HAP-1 (cell line): ENCODE data around the gene PRPSAP2.

Experiments
- DNase-seq, 2 experiments: peaks; one replicate each; pipeline ENCODE4 v3.0.0-alpha.2; 2016 to 2020; ENCODE audit warnings: low spot score in 2 of 2
- H3K27me3 ChIP-seq: fragments of 250-450 bp; sonication (Bioruptor Pico); 2 replicates; pipeline ENCODE4 v1.5.1; 2020; ENCODE audit warnings: low read depth, mild to moderate bottlenecking, moderate library complexity
- H3K36me3 ChIP-seq: fragments of 250-450 bp; sonication (Bioruptor Pico); replicated peaks from 2 replicates; pipeline ENCODE4 v1.5.1; 2020; ENCODE audit warnings: mild to moderate bottlenecking
- H3K4me1 ChIP-seq: fragments of 250-450 bp; sonication (Bioruptor Pico); 2 replicates; pipeline ENCODE4 v1.5.1; 2020; ENCODE audit warnings: mild to moderate bottlenecking
- H3K4me3 ChIP-seq: fragments of 250-450 bp; sonication (Bioruptor Pico); 2 replicates; pipeline ENCODE4 v1.5.1; 2020; ENCODE audit warnings: mild to moderate bottlenecking, moderate library complexity
- H3K9me3 ChIP-seq: fragments of 250-450 bp; sonication (Bioruptor Pico); 2 replicates; pipeline ENCODE4 v1.5.1; 2020; ENCODE audit warnings: mild to moderate bottlenecking, moderate library complexity
- in situ Hi-C: fragments of 300-500 bp; cut with MboI; formaldehyde crosslinking; loops from 3 replicates; pipeline ENCODE4 v1.14.3; 2020; ENCODE audit warnings: low sequenced_read_pairs, inconsistent platforms, mixed read lengths

The PRPSAP2 gene

DNA sequence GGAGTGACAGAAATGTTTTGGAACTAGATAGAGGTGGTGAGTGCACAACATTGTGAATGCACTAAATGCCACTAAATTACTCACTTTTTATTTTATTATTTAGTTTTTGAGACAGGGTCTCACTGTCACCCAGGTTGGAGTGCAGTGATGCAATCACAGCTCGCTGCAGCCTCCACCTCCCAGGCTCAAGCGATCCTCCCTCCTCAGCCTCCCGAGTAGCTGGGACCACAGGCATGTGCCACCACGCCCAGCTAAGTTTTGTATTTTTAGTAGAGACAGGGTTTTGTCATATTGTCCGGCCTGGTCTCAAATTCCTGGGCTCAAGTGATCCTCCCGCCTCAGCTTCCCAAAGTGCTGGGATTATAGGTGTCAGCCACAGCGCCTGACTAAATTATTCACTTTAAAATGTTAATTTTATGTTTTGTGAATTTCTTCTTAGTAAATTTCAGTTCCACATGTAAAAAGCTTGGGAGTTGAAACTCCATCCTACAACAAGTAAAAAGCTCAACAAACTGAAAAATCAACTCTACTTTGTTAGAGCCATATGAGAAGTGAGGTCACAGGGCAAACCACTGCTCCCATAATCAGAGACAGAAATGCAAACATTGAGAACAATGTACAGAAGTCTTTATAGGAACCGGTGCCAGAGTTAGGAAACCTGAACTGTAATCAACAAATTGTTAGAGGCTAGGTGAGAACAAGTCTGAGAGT, 80.2 kb downstream of the PRPSAP2 start:
- in situ Hi-C loops = no loop called here

DNA sequence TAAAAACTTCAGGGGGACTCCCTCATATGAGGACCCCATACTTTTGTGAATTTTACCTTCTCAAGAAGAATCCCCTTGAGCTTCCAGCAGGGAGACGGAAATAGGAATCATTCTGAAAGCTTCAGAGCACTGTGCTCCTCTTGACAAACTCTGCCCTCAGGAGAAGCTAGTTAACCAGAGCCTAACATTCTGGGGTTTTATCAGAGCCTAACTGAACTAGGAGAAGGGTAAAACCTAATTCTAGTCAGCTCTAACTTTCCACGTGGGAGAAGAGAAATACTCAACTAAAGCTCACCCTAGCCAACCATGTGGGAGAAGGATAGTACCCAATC, 80.7 kb downstream of the PRPSAP2 start:
- in situ Hi-C loops = no loop called here
- no peaks in the 10 kb centered on the region for H3K27me3 ChIP-seq
- no peaks in the 10 kb centered on the region for H3K9me3 ChIP-seq

More for the DNA sequence above, 80.2 kb downstream of the PRPSAP2 start:
- H3K36me3 ChIP-seq = no peaks in the 10 kb centered on the region
- no peaks in the 10 kb centered on the region for H3K27me3 ChIP-seq
- H3K9me3 ChIP-seq = no peaks in the 10 kb centered on the region
- H3K4me1 ChIP-seq = no peaks in the 10 kb centered on the region
- H3K4me3 ChIP-seq = no peak overlapping the region
- DNase-seq = no peak

DNA sequence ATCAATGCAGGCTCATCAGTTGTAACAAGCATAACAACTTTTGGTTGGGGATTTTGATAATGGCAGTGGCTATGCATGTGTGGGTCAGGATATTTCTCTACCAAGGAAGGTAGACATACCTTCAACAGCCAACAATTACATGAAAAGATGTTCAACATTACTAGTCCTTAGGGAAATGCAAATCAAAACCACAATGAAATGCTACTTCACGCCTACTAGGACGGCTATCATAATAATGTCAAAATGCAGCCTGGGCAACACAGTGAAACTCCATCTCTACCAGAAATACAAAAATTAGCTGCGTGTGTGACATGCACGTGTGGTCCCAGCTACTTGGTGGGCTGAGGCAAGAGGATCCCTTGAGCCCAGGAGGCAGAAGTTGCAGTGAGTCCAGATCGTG, 86.7 kb downstream of the PRPSAP2 start:
- in situ Hi-C loops = no loop called here

More for the DNA sequence above, 80.7 kb downstream of the PRPSAP2 start:
- DNase-seq = no peak
- Histone ChIP-seq H3K4me3 (no peak overlapping the region), H3K36me3 (no peaks in the 10 kb centered on the region), H3K4me1 (no peaks in the 10 kb centered on the region)

GRCh38 chr17:18946536-18946935, 88.6 kb downstream of the PRPSAP2 start:
- H3K27me3 ChIP-seq = 0 out of 2 replicates have a peak, but pooled peaks cover 3% of the 10 kb centered on the region
- no peak for DNase-seq
- no peaks in the 10 kb centered on the region for H3K9me3 ChIP-seq
- in situ Hi-C loops = no loop called here
- no peaks in the 10 kb centered on the region for H3K36me3 ChIP-seq
- no peaks in the 10 kb centered on the region for H3K4me1 ChIP-seq
- no peak overlapping the region for H3K4me3 ChIP-seq

More for the DNA sequence above, 86.7 kb downstream of the PRPSAP2 start:
- H3K4me3 ChIP-seq = no peak overlapping the region
- H3K4me1 ChIP-seq = no peaks in the 10 kb centered on the region
- H3K36me3 ChIP-seq = no peaks in the 10 kb centered on the region
- no peaks in the 10 kb centered on the region for H3K9me3 ChIP-seq
- H3K27me3 ChIP-seq = no peaks in the 10 kb centered on the region
- DNase-seq = no peak

- H3K4me3 ChIP-seq = no peak overlapping the region
- no peaks in the 10 kb centered on the region for H3K36me3 ChIP-seq
- 0 out of 2 replicates have a peak, but pooled peaks cover 3% of the 10 kb centered on the region for H3K27me3 ChIP-seq
- H3K4me1 ChIP-seq = no peaks in the 10 kb centered on the region
- DNase-seq = no peak
- in situ Hi-C loops = no loop called here
- no peaks in the 10 kb centered on the region for H3K9me3 ChIP-seq
Observed at GRCh38 chr17:18947866-18948265, 89.9 kb downstream of the PRPSAP2 start.

GRCh38 chr17:18948476-18949006, 90.6 kb downstream of the PRPSAP2 start:
- H3K36me3 ChIP-seq = no peaks in the 10 kb centered on the region
- DNase-seq = no peak
- H3K27me3 ChIP-seq = 0 out of 2 replicates have a peak, but pooled peaks cover 3% of the 10 kb centered on the region
- in situ Hi-C loops = no loop called here
- no peaks in the 10 kb centered on the region for H3K9me3 ChIP-seq
- H3K4me1 ChIP-seq = no peaks in the 10 kb centered on the region
- no peak overlapping the region for H3K4me3 ChIP-seq

- H3K4me1 ChIP-seq = no peaks in the 10 kb centered on the region
- no peak overlapping the region for H3K4me3 ChIP-seq
- 0 out of 2 replicates have a peak, but pooled peaks cover 3% of the 10 kb centered on the region for H3K27me3 ChIP-seq
- H3K36me3 ChIP-seq = no peaks in the 10 kb centered on the region
- no peak for DNase-seq
- in situ Hi-C loops = no loop called here
- no peaks in the 10 kb centered on the region for H3K9me3 ChIP-seq
Observed at GRCh38 chr17:18949566-18949965, 91.6 kb downstream of the PRPSAP2 start.

GRCh38 chr17:18950346-18950745, 92.4 kb downstream of the PRPSAP2 start:
- no peaks in the 10 kb centered on the region for H3K36me3 ChIP-seq
- in situ Hi-C loops = no loop called here
- no peak for DNase-seq
- 0 out of 2 replicates have a peak, but pooled peaks cover 3% of the 10 kb centered on the region for H3K27me3 ChIP-seq
- no peak overlapping the region for H3K4me3 ChIP-seq
- no peaks in the 10 kb centered on the region for H3K4me1 ChIP-seq
- no peaks in the 10 kb centered on the region for H3K9me3 ChIP-seq

DNA sequence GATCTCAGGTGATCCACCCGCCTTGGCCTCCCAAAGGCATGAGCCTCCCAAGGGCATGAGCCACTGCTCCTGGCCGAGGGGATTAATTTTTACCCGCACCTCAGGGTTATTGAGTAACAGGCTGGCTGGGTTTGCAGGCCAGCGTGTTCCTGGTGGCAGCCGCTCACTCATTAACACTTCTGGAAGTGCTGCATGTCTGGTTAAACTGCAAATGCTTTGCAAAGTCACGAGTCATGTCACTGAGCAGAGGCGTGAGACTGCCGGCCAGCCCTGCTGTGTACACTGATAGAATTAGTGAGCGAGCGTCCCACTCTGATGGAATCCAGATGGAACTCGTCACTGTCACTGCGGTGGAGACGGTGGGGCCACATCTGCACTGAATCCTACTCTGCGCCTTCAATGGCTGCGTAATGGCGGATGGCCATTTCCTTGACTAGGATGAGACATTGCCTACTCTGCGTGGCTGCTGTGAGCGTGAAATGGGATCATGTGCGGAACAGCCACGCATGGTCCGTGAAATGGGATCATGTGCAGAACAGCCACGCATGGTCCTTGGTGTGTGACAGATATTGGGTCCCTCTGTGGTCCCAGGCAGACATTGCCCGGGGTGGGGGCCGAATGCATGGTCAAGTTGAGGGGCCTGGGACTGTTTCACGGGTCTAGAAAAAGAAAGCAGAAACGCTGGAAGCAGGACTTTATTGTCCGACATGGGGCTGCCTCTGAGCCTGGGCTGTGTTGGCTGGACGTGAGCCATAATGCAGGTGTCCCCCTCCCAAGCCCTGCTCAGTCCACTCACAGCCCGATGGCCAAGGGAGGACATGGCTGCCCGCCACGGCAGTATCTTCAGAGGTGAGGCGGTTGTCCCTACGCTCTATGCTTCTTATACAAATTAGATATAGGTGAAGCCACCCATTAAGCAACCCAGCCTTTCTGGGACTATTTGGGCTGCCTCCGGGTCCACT, 93.3 kb downstream of the PRPSAP2 start:
- Histone ChIP-seq H3K4me3 (no peak overlapping the region), H3K36me3 (no peaks in the 10 kb centered on the region), H3K4me1 (no peaks in the 10 kb centered on the region), H3K27me3 (0 out of 2 replicates have a peak, but pooled peaks cover 3% of the 10 kb centered on the region), H3K9me3 (no peaks in the 10 kb centered on the region)
- no peak for DNase-seq
- in situ Hi-C loops = no loop called here

- Histone ChIP-seq H3K4me3 (no peak within 1 kb of the TSS), H3K27me3 (0 out of 2 replicates have a peak, but pooled peaks cover 3% of the 10 kb centered on the region), H3K36me3 (no peaks in the 10 kb centered on the region), H3K4me1 (no peaks in the 10 kb centered on the region), H3K9me3 (no peaks in the 10 kb centered on the region)
- in situ Hi-C loops = no loop called here
- no peak for DNase-seq
Observed at GRCh38 chr17:18951941-18952842, 94.3 kb downstream of the PRPSAP2 start, which contains the start of gene SLC5A10. Gene SLC5A10 (plus strand): TSS chr17:18952165. CDS start chr17:18952206, 41 bp downstream.

DNA sequence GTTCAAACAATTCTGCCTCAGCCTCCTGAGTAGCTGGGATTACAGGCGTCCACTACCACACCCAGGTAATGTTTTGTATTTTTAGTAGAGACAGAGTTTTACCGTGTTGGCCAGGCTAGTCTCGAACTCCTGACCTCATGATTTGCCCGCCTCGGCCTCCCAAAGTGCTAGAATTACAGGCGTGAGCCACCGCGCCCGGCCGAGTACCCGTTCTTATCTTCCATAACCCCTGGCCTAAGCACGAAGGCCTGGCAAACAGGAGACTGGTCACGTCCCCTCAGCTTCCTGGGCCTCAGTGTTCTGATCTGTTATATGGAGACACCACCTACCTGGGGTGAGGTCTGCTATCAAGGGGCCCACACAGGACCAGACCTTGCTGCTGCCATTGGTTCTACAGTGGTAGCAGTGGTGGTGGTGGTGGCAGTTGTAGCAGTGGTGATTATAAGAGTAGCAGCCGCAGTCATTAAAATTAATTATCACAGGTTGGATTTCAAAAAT, 95.3 kb downstream of the PRPSAP2 start:
- H3K36me3 ChIP-seq = no peaks in the 10 kb centered on the region
- H3K27me3 ChIP-seq = 0 out of 2 replicates have a peak, but pooled peaks cover 3% of the 10 kb centered on the region
- H3K9me3 ChIP-seq = no peaks in the 10 kb centered on the region
- no peak overlapping the region for H3K4me3 ChIP-seq
- DNase-seq = no peak
- in situ Hi-C loops = no loop called here
- H3K4me1 ChIP-seq = no peaks in the 10 kb centered on the region

GRCh38 chr17:18954321-18954720, 96.4 kb downstream of the PRPSAP2 start:
- no peaks in the 10 kb centered on the region for H3K36me3 ChIP-seq
- H3K4me1 ChIP-seq = no peaks in the 10 kb centered on the region
- DNase-seq = no peak
- no peak overlapping the region for H3K4me3 ChIP-seq
- H3K9me3 ChIP-seq = no peaks in the 10 kb centered on the region
- H3K27me3 ChIP-seq = 0 out of 2 replicates have a peak, but pooled peaks cover 3% of the 10 kb centered on the region
- in situ Hi-C loops = no loop called here

- H3K4me3 ChIP-seq = no peak overlapping the region
- in situ Hi-C loops = no loop called here
- no peak for DNase-seq
Observed at GRCh38 chr17:18955009-18955408, 97.1 kb downstream of the PRPSAP2 start.

More at GRCh38 chr17:18955009-18955408, 97.1 kb downstream of the PRPSAP2 start:
- Histone ChIP-seq H3K27me3 (no peaks in the 10 kb centered on the region), H3K36me3 (no peaks in the 10 kb centered on the region), H3K9me3 (no peaks in the 10 kb centered on the region), H3K4me1 (no peaks in the 10 kb centered on the region)
